Osteocyte (in vitro differentiated cells): ENCODE results near the gene VGLL4. TPM values are rescaled to one million over a fixed set of nuclear protein-coding genes. Genes with fewer than 3 reads are reported as not detected.

Source experiments
- DNase-seq: peaks from one replicate; pipeline ENCODE4 v3.0.0; 2021; ENCODE audit warnings: mixed read lengths; ENCODE audit not compliant: unreplicated experiment; ENCODE audit errors: extremely low spot score
- H3K27ac Mint-ChIP-seq: one replicate; pipeline ENCODE4 v1.8.0; 2021; ENCODE audit warnings: mild to moderate bottlenecking, mixed read lengths; ENCODE audit not compliant: unreplicated experiment
- H3K27me3 Mint-ChIP-seq: one replicate; pipeline ENCODE4 v1.8.0; 2021; ENCODE audit warnings: mixed read lengths; ENCODE audit not compliant: unreplicated experiment
- H3K36me3 Mint-ChIP-seq: one replicate; pipeline ENCODE4 v1.8.0; 2021; ENCODE audit warnings: mixed read lengths; ENCODE audit not compliant: unreplicated experiment
- H3K4me1 Mint-ChIP-seq: one replicate; pipeline ENCODE4 v1.8.0; 2021; ENCODE audit warnings: mixed read lengths; ENCODE audit not compliant: unreplicated experiment
- H3K4me3 Mint-ChIP-seq: one replicate; pipeline ENCODE4 v1.8.0; 2021; ENCODE audit warnings: mild to moderate bottlenecking, moderate library complexity, mixed read lengths; ENCODE audit not compliant: unreplicated experiment
- H3K9me3 Mint-ChIP-seq: one replicate; pipeline ENCODE4 v1.8.0; 2021; ENCODE audit warnings: mixed read lengths; ENCODE audit not compliant: unreplicated experiment
- CTCF ChIP-seq: fragments of 200-600 bp; sonication (generic); IDR thresholded peaks from 2 replicates; pipeline ENCODE4 v1.5.0; 2021; ENCODE audit warnings: antibody characterized with exemption, mild to moderate bottlenecking, moderate library complexity
- total RNA-seq: library from RNA; stranded (reverse); gene quantifications from 2 replicates; pipeline ENCODE4 v1.2.1, GENCODE V29; 2021

Gene VGLL4
- total RNA-seq, 1 donor from 2014 or later: 139 TPM

GRCh38 chr3:11567516-11568467 is 75.9 kb downstream of the VGLL4 start:
- Mint-ChIP-seq H3K27ac (peak overlapping the region; percentile 99), H3K27me3 (no peaks in the 10 kb centered on the region), H3K4me3 (peak overlapping the region; percentile 78), H3K4me1 (peaks cover 62% of the 10 kb centered on the region), H3K9me3 (no peaks in the 10 kb centered on the region), H3K36me3 (peaks cover 26% of the 10 kb centered on the region)
- no peak for TF ChIP-seq CTCF
- DNase-seq: no peak

- peak overlapping the region; percentile 99 for H3K27ac Mint-ChIP-seq
- H3K4me3 Mint-ChIP-seq: peak overlapping the region; percentile 38
- no peaks in the 10 kb centered on the region for H3K9me3 Mint-ChIP-seq
- no peaks in the 10 kb centered on the region for H3K27me3 Mint-ChIP-seq
- peaks cover 19% of the 10 kb centered on the region for H3K36me3 Mint-ChIP-seq
- no peak for TF ChIP-seq CTCF
- DNase-seq: no peak
- peaks cover 59% of the 10 kb centered on the region for H3K4me1 Mint-ChIP-seq
Measured at GRCh38 chr3:11566916-11567315, 76.8 kb downstream of the VGLL4 start.

GRCh38 chr3:11566478-11566877 is 77.2 kb downstream of the VGLL4 start:
- DNase-seq: no peak
- H3K4me3 Mint-ChIP-seq: no peak overlapping the region
- H3K9me3 Mint-ChIP-seq: no peaks in the 10 kb centered on the region
- TF ChIP-seq CTCF: no peak
- peaks cover 18% of the 10 kb centered on the region for H3K36me3 Mint-ChIP-seq
- peak overlapping the region; percentile 99 for H3K27ac Mint-ChIP-seq
- H3K4me1 Mint-ChIP-seq: peaks cover 61% of the 10 kb centered on the region
- H3K27me3 Mint-ChIP-seq: no peaks in the 10 kb centered on the region

- H3K36me3 Mint-ChIP-seq: peaks cover 18% of the 10 kb centered on the region
- H3K9me3 Mint-ChIP-seq: no peaks in the 10 kb centered on the region
- H3K4me1 Mint-ChIP-seq: peaks cover 65% of the 10 kb centered on the region
- H3K27me3 Mint-ChIP-seq: no peaks in the 10 kb centered on the region
- no peak overlapping the region for H3K4me3 Mint-ChIP-seq
- TF ChIP-seq CTCF: no peak
- no peak for DNase-seq
- H3K27ac Mint-ChIP-seq: peak overlapping the region; percentile 99
Measured at GRCh38 chr3:11565932-11566331, 77.8 kb downstream of the VGLL4 start.

GRCh38 chr3:11565492-11565891 is 78.2 kb downstream of the VGLL4 start:
- no peak overlapping the region for H3K4me3 Mint-ChIP-seq
- no peaks in the 10 kb centered on the region for H3K27me3 Mint-ChIP-seq
- DNase-seq: no peak
- peaks cover 18% of the 10 kb centered on the region for H3K36me3 Mint-ChIP-seq
- no peaks in the 10 kb centered on the region for H3K9me3 Mint-ChIP-seq
- H3K4me1 Mint-ChIP-seq: peaks cover 65% of the 10 kb centered on the region
- peak overlapping the region; percentile 31 for H3K27ac Mint-ChIP-seq
- no peak for TF ChIP-seq CTCF
